ENCODE measurements around the gene GALC.

- TF ChIP-seq CTCF (IDR thresholded peaks at IDR 0.05; ENCODE audit: insufficient read depth, low read length), result no peak
- TF ChIP-seq, protein P1, sequence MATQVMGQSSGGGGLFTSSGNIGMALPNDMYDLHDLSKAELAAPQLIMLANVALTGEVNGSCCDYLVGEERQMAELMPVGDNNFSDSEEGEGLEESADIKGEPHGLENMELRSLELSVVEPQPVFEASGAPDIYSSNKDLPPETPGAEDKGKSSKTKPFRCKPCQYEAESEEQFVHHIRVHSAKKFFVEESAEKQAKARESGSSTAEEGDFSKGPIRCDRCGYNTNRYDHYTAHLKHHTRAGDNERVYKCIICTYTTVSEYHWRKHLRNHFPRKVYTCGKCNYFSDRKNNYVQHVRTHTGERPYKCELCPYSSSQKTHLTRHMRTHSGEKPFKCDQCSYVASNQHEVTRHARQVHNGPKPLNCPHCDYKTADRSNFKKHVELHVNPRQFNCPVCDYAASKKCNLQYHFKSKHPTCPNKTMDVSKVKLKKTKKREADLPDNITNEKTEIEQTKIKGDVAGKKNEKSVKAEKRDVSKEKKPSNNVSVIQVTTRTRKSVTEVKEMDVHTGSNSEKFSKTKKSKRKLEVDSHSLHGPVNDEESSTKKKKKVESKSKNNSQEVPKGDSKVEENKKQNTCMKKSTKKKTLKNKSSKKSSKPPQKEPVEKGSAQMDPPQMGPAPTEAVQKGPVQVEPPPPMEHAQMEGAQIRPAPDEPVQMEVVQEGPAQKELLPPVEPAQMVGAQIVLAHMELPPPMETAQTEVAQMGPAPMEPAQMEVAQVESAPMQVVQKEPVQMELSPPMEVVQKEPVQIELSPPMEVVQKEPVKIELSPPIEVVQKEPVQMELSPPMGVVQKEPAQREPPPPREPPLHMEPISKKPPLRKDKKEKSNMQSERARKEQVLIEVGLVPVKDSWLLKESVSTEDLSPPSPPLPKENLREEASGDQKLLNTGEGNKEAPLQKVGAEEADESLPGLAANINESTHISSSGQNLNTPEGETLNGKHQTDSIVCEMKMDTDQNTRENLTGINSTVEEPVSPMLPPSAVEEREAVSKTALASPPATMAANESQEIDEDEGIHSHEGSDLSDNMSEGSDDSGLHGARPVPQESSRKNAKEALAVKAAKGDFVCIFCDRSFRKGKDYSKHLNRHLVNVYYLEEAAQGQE (IDR thresholded peaks at IDR 0.05; ENCODE audit: insufficient replicate concordance, low read depth), result no peak
Observed at GRCh38 chr14:87901652-87902051, 91.3 kb downstream of the GALC start.

All from HL-60 (cell line).